Adrenal gland (tissue), 12 donors: ENCODE measurements around the gene KLHL25. TPM values are rescaled to one million over a fixed set of nuclear protein-coding genes. Genes with fewer than 3 reads are reported as not detected.
A peak's percentile ranks its signal among the peaks of the same experiment; 100 is the strongest.

Experiments
- DNase-seq, 7 donors: peaks; one replicate each; pipeline ENCODE4 v3.0.0-alpha.2; 2019 to 2020
- H3K27ac ChIP-seq, 5 donors: fragments of 200-600 bp; sonication (generic) in 4 of 5; 1 replicate in 3 of 5; 2 replicates in 2 of 5; pipeline versions ENCODE4 v1.5.1 to v1.8.0; 2016 to 2020; ENCODE audit warnings: mild to moderate bottlenecking in 1 of 5
- H3K27me3 ChIP-seq: fragments of 200-600 bp; 2 replicates; pipeline ENCODE4 v1.8.0; 2021
- H3K36me3 ChIP-seq, 2 donors: fragments of 200-600 bp; replicated peaks in 1 of 2; 1 replicate in 1 of 2; 2 replicates in 1 of 2; pipeline versions ENCODE4 v1.5.1 to v1.8.0; 2018 to 2022
- H3K4me1 ChIP-seq, 2 donors: fragments of 200-600 bp; replicated peaks in 1 of 2; 1 replicate in 1 of 2; 2 replicates in 1 of 2; pipeline versions ENCODE4 v1.5.1 to v1.8.0; 2018 to 2021
- H3K4me3 ChIP-seq, 4 donors: fragments of 200-600 bp; sonication (generic) in 3 of 4; one replicate each; pipeline ENCODE4 v1.5.1; 2016 to 2018
- H3K9me3 ChIP-seq, 3 donors: fragments of 200-600 bp; sonication (generic) in 1 of 3; replicated peaks in 1 of 3; 1 replicate in 2 of 3; 2 replicates in 1 of 3; pipeline versions ENCODE4 v1.5.1 to v1.8.0; 2016 to 2021
- POLR2A ChIP-seq, 2 donors: fragments of 450-650 bp; IDR thresholded peaks; one replicate each; pipeline ENCODE4 v1.6.1; 2017; ENCODE audit warnings: antibody characterized with exemption in 2 of 2, mild to moderate bottlenecking in 2 of 2, moderate library complexity in 1 of 2
- WGBS, 4 donors: extraction: QIAGEN DNeasy Blood & Tissue Kit in 2 of 4; methylation state at CpG; one replicate each; pipeline versions ENCODE4 v1.1.5 to v1.1.7; 2013 to 2017; 5-methylcytosine and 5-hydroxymethylcytosine counted together
- intact Hi-C, 2 donors: fragments of 100-400 bp; cut with DNase I; formaldehyde crosslinking; loops; one replicate each; pipeline versions ENCODE4 v1.14.1 to v1.15.0; 2022 to 2023
- polyA plus RNA-seq, 3 donors: library from polyadenylated mRNA; stranded (reverse); fragments of 200-250 nt in 2 of 3; fragments of 350-450 nt in 1 of 3; fragmentation: Illumina TruSeq in 1 of 3; extraction: RNeasy Lipid Tissue Mini Kit (QIAGEN cat#74804) in 1 of 3; gene quantifications; one replicate each; pipeline ENCODE4 v1.2.3, GENCODE V29; 2013 to 2014
- total RNA-seq, 9 donors: library from RNA; depleted of rRNA in 4 of 9; stranded (reverse); fragments of >200 nt in 4 of 9; fragments of 120-200 nt in 1 of 9; fragmentation: NEBNext Ultra II Directional in 1 of 9; extraction: Animal tissue kit (Norgen Biotek cat#: 25700) in 1 of 9; gene quantifications; one replicate each; pipeline versions ENCODE4 v1.1.0 to v1.2.4, GENCODE V29; 2013 to 2023
- TF ChIP-seq, protein P1 (sequence below), 6 experiments: fragments of 450-650 bp in 4 of 6; fragments of 200-600 bp in 2 of 6; sonication (generic) in 1 of 6; IDR thresholded peaks; 1 replicate in 5 of 6; 2 replicates in 1 of 6; pipeline versions ENCODE4 v1.5.1 to v1.8.0; 2016 to 2021; ENCODE audit warnings: antibody characterized with exemption in 6 of 6, mild to moderate bottlenecking in 2 of 6, moderate library complexity in 1 of 6
- donor health status: healthy with polysubstance abuse.
- donor health status: Bipolar disorder and iron deficiency.
- donor health status: DM: yes; HTN: yes; CAD: no.
- donor health status: DM: no; HTN: no; CAD: no.
- donor health status: DM: no; HTN: no; CAD: no.
- donor health status: DM: yes; HTN: yes; CAD: no.

KLHL25 gene
- total and polyA plus RNA-seq, 12 donors, result 1.4 to 6.2 (median 4.1) TPM

DNA sequence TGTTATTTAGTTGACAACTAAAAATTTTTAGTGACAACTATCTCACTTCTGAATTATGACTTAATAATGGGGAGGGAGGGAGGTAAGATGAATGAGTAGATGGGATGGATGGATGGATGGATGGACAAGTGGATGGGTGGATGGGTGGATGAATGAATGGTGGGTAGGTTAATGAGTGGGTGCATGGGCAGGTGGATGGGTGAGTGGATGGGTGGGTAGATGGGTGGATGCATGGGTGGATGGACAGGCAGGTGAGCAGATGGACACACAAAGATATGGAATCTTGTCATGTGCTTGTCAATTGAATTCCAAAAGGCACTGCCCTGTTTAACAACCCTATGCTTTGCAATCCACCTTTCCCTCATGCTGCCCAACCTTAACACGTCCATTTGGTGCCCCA lies 41.5 kb downstream of the KLHL25 start:
- intact Hi-C loops, result no loop called here
- WGBS, 4 donors, result 93 to 100% (median 96%) methylated on average over 1 of the region's 1 CpG

GRCh38 chr15:85752491-85752961 lies 42.2 kb downstream of the KLHL25 start:
- 69 to 84% (median 72%) methylated on average over 4 to 8 of the region's 8 CpGs for WGBS, 4 donors
- peaks cover 0 to 19% of the 10 kb centered on the region in 2 donors for H3K4me1 ChIP-seq
- peaks cover 0 to 14% of the 10 kb centered on the region in 2 donors for H3K36me3 ChIP-seq
- no peaks in the 10 kb centered on the region for H3K9me3 ChIP-seq
- DNase-seq, result peak in 2 of 7 donors; percentile 11 to 21
- H3K27me3 ChIP-seq, result no peaks in the 10 kb centered on the region
- TF ChIP-seq, protein P1, sequence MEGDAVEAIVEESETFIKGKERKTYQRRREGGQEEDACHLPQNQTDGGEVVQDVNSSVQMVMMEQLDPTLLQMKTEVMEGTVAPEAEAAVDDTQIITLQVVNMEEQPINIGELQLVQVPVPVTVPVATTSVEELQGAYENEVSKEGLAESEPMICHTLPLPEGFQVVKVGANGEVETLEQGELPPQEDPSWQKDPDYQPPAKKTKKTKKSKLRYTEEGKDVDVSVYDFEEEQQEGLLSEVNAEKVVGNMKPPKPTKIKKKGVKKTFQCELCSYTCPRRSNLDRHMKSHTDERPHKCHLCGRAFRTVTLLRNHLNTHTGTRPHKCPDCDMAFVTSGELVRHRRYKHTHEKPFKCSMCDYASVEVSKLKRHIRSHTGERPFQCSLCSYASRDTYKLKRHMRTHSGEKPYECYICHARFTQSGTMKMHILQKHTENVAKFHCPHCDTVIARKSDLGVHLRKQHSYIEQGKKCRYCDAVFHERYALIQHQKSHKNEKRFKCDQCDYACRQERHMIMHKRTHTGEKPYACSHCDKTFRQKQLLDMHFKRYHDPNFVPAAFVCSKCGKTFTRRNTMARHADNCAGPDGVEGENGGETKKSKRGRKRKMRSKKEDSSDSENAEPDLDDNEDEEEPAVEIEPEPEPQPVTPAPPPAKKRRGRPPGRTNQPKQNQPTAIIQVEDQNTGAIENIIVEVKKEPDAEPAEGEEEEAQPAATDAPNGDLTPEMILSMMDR (IDR thresholded peaks at IDR 0.05), result no peak
- TF ChIP-seq POLR2A (IDR thresholded peaks at IDR 0.05), result no peak
- H3K27ac ChIP-seq, result peak overlapping the region in 1 of 5 donors; percentile 78
- intact Hi-C loops, result no loop called here
- no peak overlapping the region for H3K4me3 ChIP-seq

More for the DNA sequence above, 41.5 kb downstream of the KLHL25 start:
- Histone ChIP-seq H3K4me3 (no peak overlapping the region), H3K27me3 (no peaks in the 10 kb centered on the region), H3K27ac (no peak overlapping the region), H3K36me3 (peaks cover 0 to 7% of the 10 kb centered on the region in 2 donors), H3K4me1 (peaks cover 0 to 16% of the 10 kb centered on the region in 2 donors), H3K9me3 (no peaks in the 10 kb centered on the region)
- peak in 1 of 7 donors; percentile 3 for DNase-seq
- TF ChIP-seq, protein P1 (IDR thresholded peaks at IDR 0.05), result no peak
- TF ChIP-seq POLR2A (IDR thresholded peaks at IDR 0.05), result no peak

DNA sequence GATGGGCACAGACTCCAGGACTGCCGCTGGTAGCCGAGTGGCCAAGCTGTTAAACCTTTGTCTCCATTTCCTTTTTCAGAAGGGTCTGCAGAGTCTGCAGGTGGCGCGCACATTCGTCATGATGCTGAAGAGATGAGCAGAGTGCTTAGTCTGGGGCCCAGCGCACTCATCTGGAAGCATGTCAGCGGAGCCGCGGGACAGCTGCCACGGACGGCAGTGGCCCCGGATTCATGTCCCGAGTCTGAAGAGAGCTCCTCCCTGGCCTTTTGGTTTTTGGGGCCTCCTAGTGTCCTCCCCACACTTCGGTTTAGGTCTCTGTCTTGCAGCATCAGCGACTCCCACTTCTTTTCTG lies 42.6 kb downstream of the KLHL25 start:
- TF ChIP-seq POLR2A (IDR thresholded peaks at IDR 0.05), result no peak
- TF ChIP-seq, protein P1 (IDR thresholded peaks at IDR 0.05), result no peak
- H3K9me3 ChIP-seq, result no peaks in the 10 kb centered on the region
- WGBS, 4 donors, result 80 to 92% (median 85%) methylated on average over 6 to 15 of the region's 15 CpGs
- no peaks in the 10 kb centered on the region for H3K27me3 ChIP-seq
- peak in 2 of 7 donors; percentile 4 to 9 for DNase-seq
- H3K4me3 ChIP-seq, result no peak overlapping the region
- H3K4me1 ChIP-seq, result peaks cover 0 to 19% of the 10 kb centered on the region in 2 donors
- H3K27ac ChIP-seq, result peak overlapping the region in 2 of 5 donors; percentile 69 to 78
- H3K36me3 ChIP-seq, result peaks cover 0 to 18% of the 10 kb centered on the region in 2 donors
- intact Hi-C loops, result no loop called here

- TF ChIP-seq, protein P1 (IDR thresholded peaks at IDR 0.05), result no peak
- TF ChIP-seq POLR2A (IDR thresholded peaks at IDR 0.05), result no peak
- DNase-seq, result peak in 3 of 7 donors; percentile 14 to 54 (median 19)
- peak overlapping the region in 2 of 5 donors; percentile 69 to 78 for H3K27ac ChIP-seq
- H3K27me3 ChIP-seq, result no peaks in the 10 kb centered on the region
- H3K9me3 ChIP-seq, result no peaks in the 10 kb centered on the region
- H3K4me3 ChIP-seq, result no peak overlapping the region
- WGBS, 4 donors, result 63 to 75% (median 66%) methylated on average over 10 to 15 of the region's 15 CpGs
- peaks cover 0 to 24% of the 10 kb centered on the region in 2 donors for H3K36me3 ChIP-seq
- H3K4me1 ChIP-seq, result peaks cover 0 to 19% of the 10 kb centered on the region in 2 donors
- intact Hi-C loops, result no loop called here
Measured at GRCh38 chr15:85751291-85752123, 43.2 kb downstream of the KLHL25 start.
